ENCODE results near the gene CTXND1.

CTXND1 gene

GRCh38 chr15:80251428-80252120, 439 bp downstream of the CTXND1 start:
- peak; percentile 16 for DNase-seq

GRCh38 chr15:80250614-80251427, 1.2 kb downstream of the CTXND1 start:
- DNase-seq = no peak

- no peak for DNase-seq
Observed at GRCh38 chr15:80249973-80250372, 2.0 kb downstream of the CTXND1 start.

- no peak for DNase-seq
Observed at GRCh38 chr15:80247320-80247719, 4.7 kb downstream of the CTXND1 start.

GRCh38 chr15:80246425-80246894, 5.6 kb downstream of the CTXND1 start:
- DNase-seq = no peak

GRCh38 chr15:80242802-80243201, 9.2 kb downstream of the CTXND1 start:
- DNase-seq = no peak

GRCh38 chr15:80242132-80242769, 9.8 kb downstream of the CTXND1 start:
- DNase-seq = no peak

- no peak for DNase-seq
Observed at GRCh38 chr15:80241508-80241907, 10.5 kb downstream of the CTXND1 start.

GRCh38 chr15:80240276-80240675, 11.7 kb downstream of the CTXND1 start:
- no peak for DNase-seq

- peak; percentile 35 for DNase-seq
Observed at GRCh38 chr15:80234883-80235282, 17.1 kb downstream of the CTXND1 start.

GRCh38 chr15:80233581-80233980, 18.4 kb downstream of the CTXND1 start:
- no peak for DNase-seq

GRCh38 chr15:80231371-80231770, 20.6 kb downstream of the CTXND1 start:
- no peak for DNase-seq

GRCh38 chr15:80228959-80229610, 22.9 kb downstream of the CTXND1 start:
- no peak for DNase-seq

- no peak for DNase-seq
Observed at GRCh38 chr15:80219955-80220354, 32.1 kb downstream of the CTXND1 start.

GRCh38 chr15:80217327-80217900, 34.6 kb downstream of the CTXND1 start:
- no peak for DNase-seq

GRCh38 chr15:80216911-80217310, 35.1 kb downstream of the CTXND1 start:
- no peak for DNase-seq

- no peak for DNase-seq
Observed at GRCh38 chr15:80216141-80216540, 35.9 kb downstream of the CTXND1 start.

GRCh38 chr15:80214910-80215309, 37.1 kb downstream of the CTXND1 start:
- no peak for DNase-seq

- DNase-seq = no peak
Observed at GRCh38 chr15:80211976-80212375, 40.0 kb downstream of the CTXND1 start.

- DNase-seq = no peak
Observed at GRCh38 chr15:80210611-80211573, 41.1 kb downstream of the CTXND1 start.
